ACC112 (cell line): ENCODE data around the gene SRRM1.
"Not testable (repeated sequence)": the region's sequence is repeated elsewhere in the genome, so short reads cannot be mapped to it uniquely, and the experiment has no call there.

Experiments
- H2AFZ ChIP-seq: fragments of 200-600 bp; sonication (generic); one replicate; pipeline ENCODE4 v1.6.0; 2017; ENCODE audit warnings: antibody characterized with exemption, low read length; ENCODE audit not compliant: unreplicated experiment
- H3K27ac ChIP-seq: fragments of 200-600 bp; sonication (generic); 2 replicates; pipeline ENCODE4 v1.5.1; 2014; ENCODE audit warnings: low read depth, mild to moderate bottlenecking, antibody characterized with exemption, low read length, moderate library complexity
- H3K27me3 ChIP-seq: fragments of 200-600 bp; sonication (generic); 2 replicates; pipeline ENCODE4 v1.6.1; 2014; ENCODE audit warnings: mild to moderate bottlenecking, antibody characterized with exemption, low read length, moderate library complexity, mixed read lengths; ENCODE audit not compliant: insufficient read depth
- H3K36me3 ChIP-seq: fragments of 200-600 bp; sonication (generic); 2 replicates; pipeline ENCODE4 v1.6.1; 2016; ENCODE audit warnings: mild to moderate bottlenecking, antibody characterized with exemption, low read length, moderate library complexity, mixed read lengths; ENCODE audit not compliant: insufficient read depth
- H3K4me1 ChIP-seq: fragments of 200-600 bp; sonication (generic); one replicate; pipeline ENCODE4 v1.6.1; 2016; ENCODE audit warnings: low read length, mixed read lengths; ENCODE audit not compliant: insufficient read depth, unreplicated experiment, control insufficient read depth
- H3K4me3 ChIP-seq: fragments of 200-600 bp; sonication (generic); 2 replicates; pipeline ENCODE4 v1.5.1; 2014; ENCODE audit warnings: mild to moderate bottlenecking, low read depth, low read length
- H3K79me2 ChIP-seq: fragments of 200-600 bp; sonication (generic); one replicate; pipeline ENCODE4 v1.6.0; 2016; ENCODE audit warnings: low read length; ENCODE audit not compliant: control insufficient read depth, unreplicated experiment, insufficient read depth

The SRRM1 gene

DNA sequence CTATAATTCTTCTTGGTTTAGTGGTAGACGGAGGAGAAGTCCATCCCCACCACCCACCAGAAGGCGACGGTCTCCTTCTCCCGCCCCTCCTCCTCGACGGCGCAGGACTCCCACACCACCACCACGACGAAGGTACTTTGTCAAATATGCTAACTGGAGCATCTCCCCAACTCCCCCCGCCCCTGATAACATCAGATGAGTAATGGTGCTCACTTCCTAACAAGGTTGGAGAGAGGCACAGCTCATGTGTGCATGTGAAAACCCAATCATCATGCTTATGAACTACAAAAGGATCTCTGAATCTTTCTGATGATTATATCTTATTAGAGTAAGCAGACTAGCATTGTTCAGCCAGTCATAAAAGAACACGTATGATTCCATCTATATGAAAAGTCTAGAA lies 23.7 kb downstream of the SRRM1 start:
- no peak overlapping the region for H3K4me3 ChIP-seq
- H3K27me3 ChIP-seq, result no peaks in the 10 kb centered on the region
- H3K4me1 ChIP-seq, result peaks cover 9% of the 10 kb centered on the region
- no peak overlapping the region for H3K27ac ChIP-seq
- no peak overlapping the region for H2AFZ ChIP-seq
- H3K36me3 ChIP-seq, result peaks cover 57% of the 10 kb centered on the region
- peaks cover 16% of the 10 kb centered on the region for H3K79me2 ChIP-seq

DNA sequence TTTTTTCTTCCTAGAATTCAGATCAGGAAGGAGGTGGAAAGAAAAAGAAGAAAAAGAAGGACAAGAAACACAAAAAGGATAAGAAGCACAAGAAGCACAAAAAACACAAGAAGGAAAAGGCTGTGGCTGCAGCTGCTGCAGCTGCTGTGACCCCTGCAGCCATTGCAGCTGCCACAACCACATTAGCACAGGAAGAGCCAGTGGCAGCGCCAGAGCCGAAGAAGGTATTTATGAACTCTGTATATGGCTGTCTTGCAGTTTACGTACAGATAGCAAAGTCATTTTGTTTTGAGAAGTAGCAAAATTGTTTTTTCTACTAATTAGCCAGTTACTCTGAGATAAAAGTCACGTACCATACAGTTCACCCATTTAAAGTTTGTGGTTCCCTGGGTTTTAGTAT lies 28.3 kb downstream of the SRRM1 start:
- not testable (repeated sequence) for H2AFZ ChIP-seq, H3K27me3 ChIP-seq, H3K79me2 ChIP-seq, H3K27ac ChIP-seq, H3K4me3 ChIP-seq
- Histone ChIP-seq H3K36me3 (peaks cover 39% of the 10 kb centered on the region), H3K4me1 (peaks cover 15% of the 10 kb centered on the region)

DNA sequence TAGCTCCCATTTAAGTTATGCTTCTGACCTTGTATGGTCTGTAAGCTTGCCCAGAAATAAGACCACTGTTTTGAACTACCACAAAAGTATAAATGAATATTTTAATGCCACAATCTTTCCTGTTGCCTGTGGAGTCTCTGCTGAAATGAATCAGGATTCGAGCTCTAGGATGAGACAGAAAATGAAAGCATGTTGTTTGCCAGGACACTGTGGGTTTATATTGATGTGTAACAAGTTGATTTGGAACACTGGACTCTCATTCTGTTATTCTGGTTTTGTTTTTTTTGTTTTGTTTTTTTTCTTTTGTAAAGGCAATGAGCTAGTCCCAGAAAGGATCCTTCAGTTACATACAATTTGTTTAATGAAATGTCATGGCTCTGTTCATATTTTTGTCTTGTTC lies 29.6 kb downstream of the SRRM1 start:
- not testable (repeated sequence) for H3K79me2 ChIP-seq, H2AFZ ChIP-seq, H3K27me3 ChIP-seq, H3K4me3 ChIP-seq
- Histone ChIP-seq H3K4me1 (peaks cover 16% of the 10 kb centered on the region), H3K36me3 (peaks cover 39% of the 10 kb centered on the region), H3K27ac (peak overlapping the region; percentile 56)

DNA sequence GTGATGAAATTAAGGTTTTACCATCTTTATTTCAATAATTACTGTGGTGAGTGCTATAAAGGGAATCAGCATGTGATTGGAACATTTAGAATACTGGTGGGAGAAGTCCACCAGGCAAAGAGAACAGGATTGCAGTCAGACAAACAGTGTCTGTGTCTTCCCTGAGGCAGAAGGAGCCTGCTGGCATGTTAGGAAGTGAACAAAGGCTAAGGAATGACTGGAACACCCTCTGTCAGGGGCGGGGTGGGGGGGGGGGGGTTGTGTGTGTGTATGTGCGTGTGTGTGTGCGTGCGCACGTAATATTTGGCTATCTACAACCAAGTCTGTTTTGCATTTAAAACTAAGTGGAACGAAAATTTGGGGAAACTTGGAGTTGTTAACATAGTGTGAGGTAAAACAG lies 30.2 kb downstream of the SRRM1 start:
- H3K27ac ChIP-seq, result peak overlapping the region; percentile 56
- peaks cover 21% of the 10 kb centered on the region for H3K4me1 ChIP-seq
- H2AFZ ChIP-seq, result no peak overlapping the region
- H3K4me3 ChIP-seq, result no peak overlapping the region
- no peaks in the 10 kb centered on the region for H3K27me3 ChIP-seq
- no peaks in the 10 kb centered on the region for H3K79me2 ChIP-seq
- peaks cover 39% of the 10 kb centered on the region for H3K36me3 ChIP-seq

DNA sequence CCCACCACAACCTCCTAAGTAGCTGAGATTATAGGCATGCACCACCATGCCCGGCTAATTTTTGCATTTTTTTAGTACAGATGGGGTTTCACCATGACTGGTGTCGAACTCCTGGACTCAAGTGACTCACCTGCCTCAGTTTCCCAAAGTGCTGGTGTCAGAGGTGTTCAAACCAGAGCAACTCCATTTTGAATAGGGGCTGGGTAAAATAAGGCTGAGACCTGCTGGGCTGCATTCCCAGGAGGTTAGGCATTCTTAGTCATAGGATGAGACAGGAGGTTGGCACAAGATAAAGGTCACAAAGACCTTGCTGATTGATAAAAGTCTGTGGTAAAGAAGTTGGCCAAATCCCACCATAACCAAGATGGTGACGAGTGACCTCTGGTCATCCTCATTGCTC lies 35.3 kb downstream of the SRRM1 start:
- H3K4me3 ChIP-seq, H3K27ac ChIP-seq: not testable (repeated sequence)
- peaks cover 21% of the 10 kb centered on the region for H3K36me3 ChIP-seq

DNA sequence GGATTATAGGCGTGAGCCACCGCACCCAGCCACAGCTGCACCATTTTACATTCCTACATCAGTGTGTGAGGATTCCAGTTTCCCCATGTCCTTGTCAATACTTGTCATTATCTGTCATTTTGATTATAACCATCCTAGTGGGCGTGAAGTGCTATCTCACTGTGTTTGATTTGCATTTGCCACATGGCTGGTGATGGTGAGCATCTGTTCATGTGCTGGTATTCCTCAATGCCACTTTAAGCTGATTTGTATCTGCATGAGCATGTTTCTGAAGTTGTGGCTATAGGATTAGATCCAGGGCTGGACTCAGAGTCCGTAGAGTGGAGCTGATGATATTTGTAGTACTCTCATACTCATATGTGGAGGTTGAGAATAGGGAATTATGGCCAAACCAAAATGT lies 36.6 kb downstream of the SRRM1 start:
- Histone ChIP-seq H3K4me3 (no peak overlapping the region), H3K36me3 (peaks cover 18% of the 10 kb centered on the region; the same call in 1 of the 2 replicates), H3K4me1 (peaks cover 19% of the 10 kb centered on the region), H2AFZ (no peak overlapping the region), H3K79me2 (no peaks in the 10 kb centered on the region), H3K27ac (no peak overlapping the region), H3K27me3 (no peaks in the 10 kb centered on the region)

More for the DNA sequence above, 35.3 kb downstream of the SRRM1 start:
- H2AFZ ChIP-seq, H3K79me2 ChIP-seq, H3K27me3 ChIP-seq: not testable (repeated sequence)
- peaks cover 13% of the 10 kb centered on the region for H3K4me1 ChIP-seq

DNA sequence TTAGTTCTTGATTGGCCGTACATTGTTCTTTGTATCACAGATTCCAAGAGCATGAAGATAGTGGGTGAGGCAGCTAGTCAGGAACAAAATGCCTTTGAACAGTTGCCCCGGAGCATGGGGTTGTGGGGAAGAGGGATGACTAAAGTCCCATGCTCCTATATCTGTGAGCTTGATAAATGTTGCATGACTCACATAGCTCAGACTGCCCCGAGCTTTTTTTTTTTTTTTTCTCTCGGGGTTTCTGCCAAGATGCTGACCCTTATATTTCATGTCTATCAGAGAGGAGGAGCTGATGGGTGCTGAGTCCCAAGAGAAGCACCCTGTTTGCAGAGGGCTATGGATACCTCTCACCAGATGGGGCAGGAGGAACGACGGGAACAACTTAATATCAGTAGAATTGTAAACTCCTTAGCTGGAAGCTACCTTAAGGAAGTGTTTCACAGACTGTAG lies 40.6 kb downstream of the SRRM1 start:
- no peaks in the 10 kb centered on the region for H3K36me3 ChIP-seq
- H3K27ac ChIP-seq, result peak overlapping the region; percentile 76
- no peaks in the 10 kb centered on the region for H3K79me2 ChIP-seq
- H2AFZ ChIP-seq, result peak overlapping the region; percentile 46
- H3K27me3 ChIP-seq, result no peaks in the 10 kb centered on the region
- no peak overlapping the region for H3K4me3 ChIP-seq
- H3K4me1 ChIP-seq, result peaks cover 10% of the 10 kb centered on the region

DNA sequence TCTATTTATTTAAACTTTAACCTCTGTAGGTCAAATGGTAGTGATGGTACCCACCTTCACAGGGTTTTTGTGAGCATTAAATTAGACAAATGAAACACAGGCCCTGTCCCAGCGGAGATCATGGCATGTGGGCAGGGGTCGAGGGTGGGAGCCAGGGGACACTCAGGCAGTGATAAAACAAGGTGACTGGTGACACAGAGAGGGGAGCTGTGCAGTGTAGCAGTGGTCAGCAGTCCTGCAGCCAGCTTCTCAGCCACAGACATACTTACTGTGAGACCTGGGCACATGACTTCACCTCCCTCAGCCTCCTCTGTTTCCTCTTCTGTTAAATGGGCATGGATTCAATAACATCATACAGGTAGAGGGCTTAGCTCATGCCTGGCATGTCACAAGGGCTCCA lies 44.9 kb downstream of the SRRM1 start:
- Histone ChIP-seq H3K36me3 (no peaks in the 10 kb centered on the region), H3K79me2 (no peaks in the 10 kb centered on the region), H3K4me1 (peaks cover 11% of the 10 kb centered on the region), H3K27ac (no peak overlapping the region), H3K4me3 (no peak overlapping the region), H3K27me3 (no peaks in the 10 kb centered on the region), H2AFZ (peak overlapping the region; percentile 1)

DNA sequence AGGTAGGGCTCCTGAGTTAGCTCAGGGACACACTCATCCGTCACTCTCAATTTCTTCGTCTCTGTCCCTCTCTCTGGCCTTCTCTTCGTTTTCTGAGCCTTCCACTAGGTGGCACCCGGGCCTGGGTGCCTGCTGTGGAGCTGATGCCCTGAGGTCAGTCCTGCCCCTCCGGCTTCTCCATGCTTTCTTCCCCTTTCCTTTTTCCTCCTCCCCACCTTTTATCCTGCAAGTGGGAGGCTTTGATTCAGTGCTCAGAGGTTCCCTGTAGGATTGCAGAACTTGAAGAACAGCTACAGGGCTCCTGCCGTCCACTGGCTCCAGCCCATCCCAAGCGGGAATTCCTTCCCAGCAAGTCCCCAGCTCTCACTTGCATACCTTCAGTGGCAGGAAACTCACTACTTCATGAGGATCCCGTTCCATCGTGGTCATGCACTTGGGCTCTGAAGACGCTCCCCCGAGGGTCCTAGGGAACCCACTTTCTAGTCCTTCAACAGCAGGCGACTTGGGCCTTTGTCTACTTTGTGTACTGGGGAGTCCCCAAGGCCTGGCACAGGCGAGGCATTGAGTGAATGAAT lies 45.6 kb downstream of the SRRM1 start:
- Histone ChIP-seq H3K27ac (no peak overlapping the region), H3K27me3 (no peaks in the 10 kb centered on the region), H3K4me1 (peaks cover 8% of the 10 kb centered on the region), H3K36me3 (no peaks in the 10 kb centered on the region), H3K4me3 (no peak overlapping the region), H3K79me2 (no peaks in the 10 kb centered on the region), H2AFZ (peak overlapping the region; percentile 58)

DNA sequence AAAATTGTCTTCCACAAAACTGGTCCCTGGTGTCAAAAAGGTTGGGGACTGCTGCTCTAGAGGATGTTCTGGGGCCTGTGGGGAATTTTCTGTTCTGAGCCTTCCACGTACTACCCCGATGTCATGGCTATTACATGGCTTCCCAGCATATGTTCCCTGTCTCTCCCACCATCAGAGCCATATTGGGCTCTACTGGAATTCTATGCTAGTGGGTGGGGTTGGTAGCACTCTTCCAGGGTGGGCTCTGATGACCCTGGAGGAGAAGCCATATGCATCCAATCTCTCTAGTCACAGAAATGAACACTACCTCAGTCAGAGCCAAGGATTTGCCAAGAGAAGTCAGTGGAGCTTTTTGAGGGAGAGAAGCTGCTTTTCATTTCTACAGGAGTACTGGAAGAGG lies 47.9 kb downstream of the SRRM1 start:
- H3K27me3 ChIP-seq, result no peaks in the 10 kb centered on the region
- H2AFZ ChIP-seq, result no peak overlapping the region
- no peak overlapping the region for H3K4me3 ChIP-seq
- H3K79me2 ChIP-seq, result no peaks in the 10 kb centered on the region
- no peak overlapping the region for H3K27ac ChIP-seq
- no peaks in the 10 kb centered on the region for H3K36me3 ChIP-seq
- peaks cover 3% of the 10 kb centered on the region for H3K4me1 ChIP-seq

DNA sequence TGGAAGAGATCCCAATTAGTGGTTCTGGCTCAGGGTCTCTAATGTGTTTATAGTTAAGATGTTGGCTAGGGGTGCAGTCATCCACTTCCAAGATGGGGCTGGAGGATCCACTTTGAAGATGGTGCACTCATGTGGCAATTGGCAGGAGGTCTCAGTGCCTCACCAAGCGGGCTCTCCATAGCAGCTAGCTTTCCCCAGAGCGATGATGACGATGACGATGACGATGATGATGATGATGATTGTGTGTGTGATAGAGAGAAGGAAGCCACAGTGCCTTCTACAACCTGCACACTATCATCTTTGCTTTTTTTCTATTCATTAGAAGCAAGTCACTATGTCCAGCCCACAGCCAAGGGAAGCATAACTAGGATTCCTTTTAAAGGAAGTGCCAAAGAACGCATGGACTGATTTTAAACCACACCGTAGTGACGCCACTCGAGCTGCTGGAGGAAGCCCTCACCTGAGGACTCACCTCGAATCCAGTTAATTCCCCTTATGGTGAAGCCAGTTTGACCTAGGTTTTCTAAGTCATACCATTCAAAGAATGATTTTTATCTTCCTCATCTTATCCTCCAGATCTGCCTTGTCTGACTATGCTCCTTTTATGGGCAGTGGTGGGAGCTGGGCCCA lies 49.4 kb downstream of the SRRM1 start:
- no peak overlapping the region for H2AFZ ChIP-seq

More for the DNA sequence above, 49.4 kb downstream of the SRRM1 start:
- Histone ChIP-seq H3K79me2 (no peaks in the 10 kb centered on the region), H3K4me3 (no peak overlapping the region), H3K36me3 (no peaks in the 10 kb centered on the region), H3K4me1 (peaks cover 3% of the 10 kb centered on the region), H3K27ac (no peak overlapping the region), H3K27me3 (no peaks in the 10 kb centered on the region)
